Testis (tissue), 3 donors: Measurements from ENCODE around the gene KLHL26. TPM values are rescaled to one million over a fixed set of nuclear protein-coding genes. Genes with fewer than 3 reads are reported as not detected.
A peak's percentile ranks its signal among the peaks of the same experiment; 100 is the strongest.

Experiments used
- DNase-seq: peaks from one replicate; pipeline ENCODE4 v3.0.0-alpha.2; 2019
- H3K27ac ChIP-seq, 2 donors: fragments of 200-600 bp; sonication (generic); one replicate each; pipeline ENCODE4 v1.5.1; 2019
- H3K27me3 ChIP-seq: fragments of 200-600 bp; sonication (generic); one replicate; pipeline ENCODE4 v1.5.1; 2019
- H3K36me3 ChIP-seq: fragments of 200-600 bp; sonication (generic); one replicate; pipeline ENCODE4 v1.5.1; 2017; ENCODE audit warnings: low read depth; ENCODE audit errors: missing control alignments
- H3K4me1 ChIP-seq: fragments of 200-600 bp; sonication (generic); one replicate; pipeline ENCODE4 v1.5.1; 2019
- H3K4me3 ChIP-seq, 2 donors: fragments of 200-600 bp; sonication (generic); one replicate each; pipeline ENCODE4 v1.5.1; 2017 to 2019
- H3K9me3 ChIP-seq: fragments of 200-600 bp; sonication (generic); one replicate; pipeline ENCODE4 v1.5.1; 2017
- CTCF ChIP-seq, 3 experiments: fragments of 450-650 bp in 2 of 3; fragments of 200-600 bp in 1 of 3; sonication (generic) in 1 of 3; IDR thresholded peaks; one replicate each; pipeline ENCODE4 v1.5.1; 2016 to 2019; ENCODE audit warnings: antibody characterized with exemption in 3 of 3, mild to moderate bottlenecking in 2 of 3, moderate library complexity in 1 of 3
- POLR2A ChIP-seq: fragments of 450-650 bp; IDR thresholded peaks from one replicate; pipeline ENCODE4 v1.6.1; 2017; ENCODE audit warnings: antibody characterized with exemption, mild to moderate bottlenecking, moderate library complexity
- WGBS, 2 donors: methylation state at CpG; one replicate each; pipeline ENCODE4 v1.1.5; 2018; 5-methylcytosine and 5-hydroxymethylcytosine counted together
- intact Hi-C: fragments of 100-400 bp; cut with DNase I; formaldehyde crosslinking; loops from one replicate; pipeline ENCODE4 v1.15.1; 2023; ENCODE audit warnings: low total_unique reads
- polyA plus RNA-seq: library from polyadenylated mRNA; stranded (reverse); fragments of 350-450 nt; fragmentation: Illumina TruSeq; extraction: RNeasy Lipid Tissue Mini Kit (QIAGEN cat#74804); gene quantifications from one replicate; pipeline ENCODE4 v1.2.3, GENCODE V29; 2014; ENCODE audit warnings: low read depth, low replicate concordance; ENCODE audit not compliant: insufficient read depth
- total RNA-seq, 2 donors: library from RNA; depleted of rRNA; stranded (reverse); fragments of >200 nt; gene quantifications; one replicate each; pipeline ENCODE4 v1.2.3, GENCODE V29; 2016

The KLHL26 gene
- total and polyA plus RNA-seq, 3 donors from 2014 or later: 10.6 to 32.3 (median 16.5) TPM

GRCh38 chr19:18708452-18709231 lies 71.8 kb downstream of the KLHL26 start:
- H3K27ac ChIP-seq: no peak overlapping the region
- no peaks in the 10 kb centered on the region for H3K9me3 ChIP-seq
- 85 to 88% methylated on average over 13 to 25 of the region's 25 CpGs for WGBS, 2 donors
- intact Hi-C loops: no loop called here
- H3K36me3 ChIP-seq: no peaks in the 10 kb centered on the region
- no peak for DNase-seq
- TF ChIP-seq POLR2A (no peak), CTCF (IDR thresholded peaks at IDR 0.05) (no peak)
- H3K4me3 ChIP-seq: no peak overlapping the region
- no peaks in the 10 kb centered on the region for H3K27me3 ChIP-seq
- H3K4me1 ChIP-seq: peaks cover 15% of the 10 kb centered on the region

- Histone ChIP-seq H3K36me3 (no peaks in the 10 kb centered on the region), H3K4me1 (peaks cover 15% of the 10 kb centered on the region), H3K4me3 (no peak overlapping the region), H3K27ac (no peak overlapping the region), H3K9me3 (no peaks in the 10 kb centered on the region), H3K27me3 (no peaks in the 10 kb centered on the region)
- TF ChIP-seq CTCF (IDR thresholded peaks at IDR 0.05) (no peak), POLR2A (no peak)
- intact Hi-C loops: no loop called here
- DNase-seq: no peak
- 83 to 92% methylated on average over 1 to 10 of the region's 10 CpGs for WGBS, 2 donors
These were observed 72.7 kb downstream of the KLHL26 start for GRCh38 chr19:18709546-18709945.

- TF ChIP-seq POLR2A (no peak), CTCF (IDR thresholded peaks at IDR 0.05) (no peak)
- no peak overlapping the region for H3K4me3 ChIP-seq
- no peak for DNase-seq
- 74 to 80% methylated on average over 11 of the region's 11 CpGs for WGBS, 2 donors
- peaks cover 15% of the 10 kb centered on the region for H3K4me1 ChIP-seq
- intact Hi-C loops: no loop called here
- no peak overlapping the region for H3K27ac ChIP-seq
- no peaks in the 10 kb centered on the region for H3K36me3 ChIP-seq
- H3K9me3 ChIP-seq: no peaks in the 10 kb centered on the region
- no peaks in the 10 kb centered on the region for H3K27me3 ChIP-seq
These were observed 73.4 kb downstream of the KLHL26 start for GRCh38 chr19:18710186-18710585.

- Histone ChIP-seq H3K27ac (no peak overlapping the region), H3K4me1 (peaks cover 15% of the 10 kb centered on the region), H3K4me3 (no peak overlapping the region), H3K27me3 (no peaks in the 10 kb centered on the region), H3K9me3 (no peaks in the 10 kb centered on the region), H3K36me3 (no peaks in the 10 kb centered on the region)
- WGBS, 2 donors: 57 to 61% methylated on average over 23 to 28 of the region's 28 CpGs
- peak; percentile 79 for DNase-seq
- TF ChIP-seq CTCF (IDR thresholded peaks at IDR 0.05) (no peak), POLR2A (no peak)
- intact Hi-C loops: no loop called here
These were observed 74.3 kb downstream of the KLHL26 start for GRCh38 chr19:18710996-18711751.
